T-helper 17 cell (primary cell): Measurements from ENCODE around the gene FBN1. TPM values are rescaled to one million over a fixed set of nuclear protein-coding genes. Genes with fewer than 3 reads are reported as not detected.

Experiments used
- ATAC-seq: fragments of 150-1000 bp; cut with Tn5 transposase; 2 replicates; pipeline ENCODE4 v1.10.0; 2021; ENCODE audit warnings: mild to moderate bottlenecking, moderate library complexity
- DNase-seq, 3 donors: peaks; one replicate each; pipeline versions ENCODE4 v3.0.0 to v3.0.0-alpha.2; 2020 to 2021
- H3K9me3 ChIP-seq: one replicate; pipeline ENCODE4 v1.7.0; 2013; ENCODE audit warnings: low read length, mild to moderate bottlenecking; ENCODE audit not compliant: control insufficient read depth, poor library complexity, severe bottlenecking
- H3K27ac Mint-ChIP-seq: one replicate; pipeline ENCODE4 v1.8.0; 2022; ENCODE audit warnings: mild to moderate bottlenecking, moderate library complexity, mixed read lengths
- H3K27me3 Mint-ChIP-seq: one replicate; pipeline ENCODE4 v1.8.0; 2022; ENCODE audit warnings: mixed read lengths
- H3K36me3 Mint-ChIP-seq: one replicate; pipeline ENCODE4 v1.8.0; 2022; ENCODE audit warnings: low read depth, mixed read lengths
- H3K4me1 Mint-ChIP-seq: one replicate; pipeline ENCODE4 v1.8.0; 2022; ENCODE audit warnings: mild to moderate bottlenecking, mixed read lengths
- H3K4me3 Mint-ChIP-seq: one replicate; pipeline ENCODE4 v1.8.0; 2022; ENCODE audit warnings: mild to moderate bottlenecking, moderate library complexity, mixed read lengths
- total RNA-seq, 4 donors: library from RNA in 2 of 4; stranded (reverse) in 2 of 4; gene quantifications; one replicate each; pipeline ENCODE4 v1.2.3 and lab custom pipeline; 2022 to 2026

Gene FBN1
- total RNA-seq, 2 donors from 2014 or later, result 0.07 to 0.29 TPM

GRCh38 chr15:48602358-48603122, 43.0 kb downstream of the FBN1 start:
- Mint-ChIP-seq H3K4me3 (no peak overlapping the region), H3K4me1 (no peaks in the 10 kb centered on the region), H3K27me3 (peaks cover 12% of the 10 kb centered on the region), H3K36me3 (no peaks in the 10 kb centered on the region), H3K27ac (no peak overlapping the region)
- ATAC-seq (no peak), DNase-seq (no peak)
- no peaks in the 10 kb centered on the region for H3K9me3 ChIP-seq

GRCh38 chr15:48601095-48601494, 44.4 kb downstream of the FBN1 start:
- Mint-ChIP-seq H3K4me1 (no peaks in the 10 kb centered on the region), H3K27me3 (peaks cover 12% of the 10 kb centered on the region), H3K4me3 (no peak overlapping the region), H3K36me3 (no peaks in the 10 kb centered on the region), H3K27ac (no peak overlapping the region)
- no peak for DNase-seq
- no peak for ATAC-seq
- no peaks in the 10 kb centered on the region for H3K9me3 ChIP-seq

GRCh38 chr15:48596841-48597240, 48.7 kb downstream of the FBN1 start:
- H3K36me3 Mint-ChIP-seq, result no peaks in the 10 kb centered on the region
- peaks cover 26% of the 10 kb centered on the region for H3K27me3 Mint-ChIP-seq
- H3K4me1 Mint-ChIP-seq, result no peaks in the 10 kb centered on the region
- DNase-seq, result no peak
- H3K27ac Mint-ChIP-seq, result no peak overlapping the region
- no peak overlapping the region for H3K4me3 Mint-ChIP-seq
- no peak for ATAC-seq
- no peaks in the 10 kb centered on the region for H3K9me3 ChIP-seq

- no peaks in the 10 kb centered on the region for H3K9me3 ChIP-seq
- Mint-ChIP-seq H3K27me3 (peaks cover 26% of the 10 kb centered on the region), H3K4me3 (no peak overlapping the region), H3K27ac (no peak overlapping the region), H3K4me1 (no peaks in the 10 kb centered on the region), H3K36me3 (no peaks in the 10 kb centered on the region)
- ATAC-seq, result no peak
- no peak for DNase-seq
Observed at GRCh38 chr15:48596415-48596814, 49.1 kb downstream of the FBN1 start.

GRCh38 chr15:48595981-48596380, 49.5 kb downstream of the FBN1 start:
- DNase-seq, result no peak
- Mint-ChIP-seq H3K4me3 (no peak overlapping the region), H3K27me3 (peaks cover 26% of the 10 kb centered on the region)

GRCh38 chr15:48592933-48593332, 52.6 kb downstream of the FBN1 start:
- H3K9me3 ChIP-seq, result no peaks in the 10 kb centered on the region
- H3K4me3 Mint-ChIP-seq, result no peak overlapping the region
- no peak for ATAC-seq
- H3K4me1 Mint-ChIP-seq, result no peaks in the 10 kb centered on the region
- H3K36me3 Mint-ChIP-seq, result no peaks in the 10 kb centered on the region
- DNase-seq, result no peak
- no peak overlapping the region for H3K27ac Mint-ChIP-seq
- peaks cover 19% of the 10 kb centered on the region for H3K27me3 Mint-ChIP-seq

More at GRCh38 chr15:48595981-48596380, 49.5 kb downstream of the FBN1 start:
- H3K36me3 Mint-ChIP-seq, result no peaks in the 10 kb centered on the region
- H3K27ac Mint-ChIP-seq, result no peak overlapping the region
- H3K4me1 Mint-ChIP-seq, result no peaks in the 10 kb centered on the region
- no peak for ATAC-seq
- H3K9me3 ChIP-seq, result no peaks in the 10 kb centered on the region

- H3K9me3 ChIP-seq, result no peaks in the 10 kb centered on the region
- H3K4me3 Mint-ChIP-seq, result no peak overlapping the region
- H3K27me3 Mint-ChIP-seq, result peaks cover 19% of the 10 kb centered on the region
- no peak for ATAC-seq
- no peaks in the 10 kb centered on the region for H3K36me3 Mint-ChIP-seq
- no peak overlapping the region for H3K27ac Mint-ChIP-seq
- no peaks in the 10 kb centered on the region for H3K4me1 Mint-ChIP-seq
- DNase-seq, result no peak
Observed at GRCh38 chr15:48592221-48592731, 53.2 kb downstream of the FBN1 start.

- H3K36me3 Mint-ChIP-seq, result no peaks in the 10 kb centered on the region
- no peak overlapping the region for H3K4me3 Mint-ChIP-seq
- H3K4me1 Mint-ChIP-seq, result no peaks in the 10 kb centered on the region
- no peak for DNase-seq
- no peak for ATAC-seq
- no peaks in the 10 kb centered on the region for H3K9me3 ChIP-seq
- peaks cover 23% of the 10 kb centered on the region for H3K27me3 Mint-ChIP-seq
- no peak overlapping the region for H3K27ac Mint-ChIP-seq
Observed at GRCh38 chr15:48590723-48591122, 54.8 kb downstream of the FBN1 start.

GRCh38 chr15:48584812-48585563, 60.5 kb downstream of the FBN1 start:
- no peak for DNase-seq
- Mint-ChIP-seq H3K27ac (no peak overlapping the region), H3K4me3 (no peak overlapping the region), H3K27me3 (peaks cover 9% of the 10 kb centered on the region), H3K36me3 (no peaks in the 10 kb centered on the region), H3K4me1 (no peaks in the 10 kb centered on the region)
- no peak for ATAC-seq
- H3K9me3 ChIP-seq, result no peaks in the 10 kb centered on the region

GRCh38 chr15:48584090-48584811, 61.3 kb downstream of the FBN1 start:
- ATAC-seq, result no peak
- H3K4me3 Mint-ChIP-seq, result no peak overlapping the region

GRCh38 chr15:48582452-48583247, 62.9 kb downstream of the FBN1 start:
- Mint-ChIP-seq H3K36me3 (no peaks in the 10 kb centered on the region), H3K4me3 (no peak overlapping the region), H3K27ac (no peak overlapping the region), H3K27me3 (peaks cover 4% of the 10 kb centered on the region), H3K4me1 (no peaks in the 10 kb centered on the region)
- H3K9me3 ChIP-seq, result no peaks in the 10 kb centered on the region
- no peak for ATAC-seq
- no peak for DNase-seq

More at GRCh38 chr15:48584090-48584811, 61.3 kb downstream of the FBN1 start:
- Mint-ChIP-seq H3K4me1 (no peaks in the 10 kb centered on the region), H3K27ac (no peak overlapping the region), H3K27me3 (peaks cover 9% of the 10 kb centered on the region), H3K36me3 (no peaks in the 10 kb centered on the region)
- H3K9me3 ChIP-seq, result no peaks in the 10 kb centered on the region
- no peak for DNase-seq

- no peaks in the 10 kb centered on the region for H3K4me1 Mint-ChIP-seq
- no peaks in the 10 kb centered on the region for H3K27me3 Mint-ChIP-seq
- H3K27ac Mint-ChIP-seq, result no peak overlapping the region
- DNase-seq (no peak), ATAC-seq (no peak)
- no peaks in the 10 kb centered on the region for H3K36me3 Mint-ChIP-seq
- no peak overlapping the region for H3K4me3 Mint-ChIP-seq
- H3K9me3 ChIP-seq, result no peaks in the 10 kb centered on the region
Observed at GRCh38 chr15:48581219-48581618, 64.3 kb downstream of the FBN1 start.
